Measurements from ENCODE around the gene SERINC4. TPM values are rescaled to one million over a fixed set of nuclear protein-coding genes. Genes with fewer than 3 reads are reported as not detected.

Gene SERINC4
- total RNA-seq, 1 donor from 2014 or later, result 0.46 TPM

DNA sequence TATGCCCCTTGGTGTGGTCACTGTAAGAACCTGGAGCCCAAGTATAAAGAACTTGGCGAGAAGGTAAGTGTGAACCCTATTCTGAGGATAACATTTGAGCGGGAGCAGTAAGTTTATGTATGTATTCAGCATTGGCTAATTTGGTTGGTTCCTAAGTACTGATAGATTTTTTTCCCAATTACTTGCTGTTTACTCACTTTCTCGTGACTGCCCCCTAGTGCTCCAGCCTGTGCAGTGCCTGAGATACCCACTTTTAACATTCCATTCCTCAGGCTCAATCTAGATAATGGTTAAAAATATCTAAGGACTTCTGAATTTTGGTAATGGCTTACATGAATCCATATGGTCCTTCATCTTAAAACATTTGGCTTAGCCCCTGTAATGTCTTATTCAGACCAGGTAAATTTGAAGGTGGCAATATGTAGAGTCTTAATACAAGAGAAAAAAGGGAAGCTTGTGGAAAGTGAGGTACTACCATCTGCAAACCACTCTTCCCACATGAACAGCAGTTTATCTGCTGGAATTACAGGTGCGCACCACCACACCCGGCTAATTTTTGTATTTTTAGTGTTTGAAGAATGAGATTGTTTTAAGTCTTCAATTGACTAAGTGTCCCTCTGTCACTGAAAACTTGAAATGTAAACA is 30.3 kb downstream of the SERINC4 start:
- Histone ChIP-seq H3K4me3 (ENCODE audit: low read depth, low read length) (no peak overlapping the region), H3K27me3 (ENCODE audit: control insufficient read depth, insufficient read depth, low read length) (no peaks in the 10 kb centered on the region), H3K36me3 (ENCODE audit: control insufficient read depth, insufficient read depth, low read length) (peaks cover 1% of the 10 kb centered on the region)
- DNase-seq (ENCODE audit: low read depth), result no peak
- TF ChIP-seq, protein P1, sequence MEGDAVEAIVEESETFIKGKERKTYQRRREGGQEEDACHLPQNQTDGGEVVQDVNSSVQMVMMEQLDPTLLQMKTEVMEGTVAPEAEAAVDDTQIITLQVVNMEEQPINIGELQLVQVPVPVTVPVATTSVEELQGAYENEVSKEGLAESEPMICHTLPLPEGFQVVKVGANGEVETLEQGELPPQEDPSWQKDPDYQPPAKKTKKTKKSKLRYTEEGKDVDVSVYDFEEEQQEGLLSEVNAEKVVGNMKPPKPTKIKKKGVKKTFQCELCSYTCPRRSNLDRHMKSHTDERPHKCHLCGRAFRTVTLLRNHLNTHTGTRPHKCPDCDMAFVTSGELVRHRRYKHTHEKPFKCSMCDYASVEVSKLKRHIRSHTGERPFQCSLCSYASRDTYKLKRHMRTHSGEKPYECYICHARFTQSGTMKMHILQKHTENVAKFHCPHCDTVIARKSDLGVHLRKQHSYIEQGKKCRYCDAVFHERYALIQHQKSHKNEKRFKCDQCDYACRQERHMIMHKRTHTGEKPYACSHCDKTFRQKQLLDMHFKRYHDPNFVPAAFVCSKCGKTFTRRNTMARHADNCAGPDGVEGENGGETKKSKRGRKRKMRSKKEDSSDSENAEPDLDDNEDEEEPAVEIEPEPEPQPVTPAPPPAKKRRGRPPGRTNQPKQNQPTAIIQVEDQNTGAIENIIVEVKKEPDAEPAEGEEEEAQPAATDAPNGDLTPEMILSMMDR (IDR thresholded peaks at IDR 0.05; ENCODE audit: insufficient read depth, low read length, poor library complexity, severe bottlenecking), result peak; percentile 90

DNA sequence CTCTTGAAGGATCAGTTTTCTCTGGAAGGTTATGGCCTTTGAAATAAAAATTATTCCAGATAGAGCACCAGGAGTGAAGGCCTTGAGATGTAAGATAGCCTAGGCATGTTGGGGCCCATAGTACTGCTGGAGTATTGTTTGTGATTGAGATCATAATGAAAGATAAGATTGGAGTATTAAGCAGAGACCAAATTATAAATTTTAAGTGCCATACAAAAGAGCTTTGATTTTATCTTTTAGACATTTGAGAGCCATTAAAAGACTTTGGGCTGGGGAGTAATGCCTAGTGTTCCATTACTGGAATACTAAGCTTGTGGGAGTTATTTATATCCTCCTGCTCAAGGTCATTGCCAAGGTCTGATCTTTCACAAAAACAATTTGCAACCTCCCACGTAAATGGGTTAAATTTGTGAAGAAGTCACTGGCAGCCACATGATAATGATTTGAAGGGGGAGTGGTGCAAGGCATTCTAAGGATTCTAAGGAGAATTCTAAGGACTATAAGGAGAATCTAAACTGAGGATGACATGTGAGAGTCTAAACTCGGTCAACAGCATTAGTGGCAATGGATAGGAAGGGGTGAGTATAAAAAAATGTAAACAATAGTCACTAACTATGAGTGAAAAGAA is 36.1 kb downstream of the SERINC4 start:
- Histone ChIP-seq H3K4me3 (ENCODE audit: low read depth, low read length) (no peak overlapping the region), H3K27me3 (ENCODE audit: control insufficient read depth, insufficient read depth, low read length) (no peaks in the 10 kb centered on the region), H3K36me3 (ENCODE audit: control insufficient read depth, insufficient read depth, low read length) (no peaks in the 10 kb centered on the region)
- DNase-seq (ENCODE audit: low read depth), result no peak
- TF ChIP-seq, protein P1 (IDR thresholded peaks at IDR 0.05; ENCODE audit: insufficient read depth, low read length, poor library complexity, severe bottlenecking), result no peak

DNA sequence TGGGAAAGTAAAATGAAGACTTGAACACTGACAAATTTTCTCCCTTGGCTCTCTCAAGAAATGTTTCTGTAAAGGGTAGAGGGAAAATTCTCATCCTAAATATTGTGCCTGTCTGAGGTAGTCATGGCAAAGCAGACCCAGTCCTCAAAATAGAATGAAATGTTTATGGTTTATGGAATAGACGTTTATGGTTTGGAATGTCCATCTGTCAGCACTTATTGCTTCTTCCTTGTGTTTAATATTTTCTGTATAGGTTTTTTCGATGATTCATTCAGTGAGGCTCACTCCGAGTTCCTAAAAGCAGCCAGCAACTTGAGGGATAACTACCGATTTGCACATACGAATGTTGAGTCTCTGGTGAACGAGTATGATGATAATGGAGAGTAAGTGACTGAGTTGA is 37.2 kb downstream of the SERINC4 start:
- no peaks in the 10 kb centered on the region for H3K27me3 ChIP-seq (ENCODE audit: control insufficient read depth, insufficient read depth, low read length)
- H3K4me3 ChIP-seq (ENCODE audit: low read depth, low read length), result no peak overlapping the region
- H3K36me3 ChIP-seq (ENCODE audit: control insufficient read depth, insufficient read depth, low read length), result no peaks in the 10 kb centered on the region
- TF ChIP-seq, protein P1 (IDR thresholded peaks at IDR 0.05; ENCODE audit: insufficient read depth, low read length, poor library complexity, severe bottlenecking), result no peak
- no peak for DNase-seq (ENCODE audit: low read depth)

DNA sequence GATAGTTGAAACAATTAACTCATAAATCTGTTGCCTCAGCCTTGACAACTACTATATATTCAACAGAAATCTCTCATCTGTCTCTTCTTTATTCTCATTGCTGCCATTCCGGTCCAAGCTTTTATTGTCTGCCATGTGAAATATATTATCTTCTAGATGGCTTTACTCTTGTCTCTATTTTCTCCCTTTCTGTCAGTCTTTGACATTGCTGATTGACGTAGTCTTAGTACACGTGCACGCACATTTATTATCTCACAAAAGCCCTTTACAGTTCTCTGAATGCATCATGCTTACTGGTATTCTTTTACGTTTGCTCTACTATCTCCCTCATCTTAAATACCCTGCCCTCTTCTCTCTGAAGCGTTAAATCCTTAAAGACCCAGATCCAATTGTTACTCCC is 48.1 kb downstream of the SERINC4 start:
- no peak for DNase-seq (ENCODE audit: low read depth)
- no peaks in the 10 kb centered on the region for H3K36me3 ChIP-seq (ENCODE audit: control insufficient read depth, insufficient read depth, low read length)

DNA sequence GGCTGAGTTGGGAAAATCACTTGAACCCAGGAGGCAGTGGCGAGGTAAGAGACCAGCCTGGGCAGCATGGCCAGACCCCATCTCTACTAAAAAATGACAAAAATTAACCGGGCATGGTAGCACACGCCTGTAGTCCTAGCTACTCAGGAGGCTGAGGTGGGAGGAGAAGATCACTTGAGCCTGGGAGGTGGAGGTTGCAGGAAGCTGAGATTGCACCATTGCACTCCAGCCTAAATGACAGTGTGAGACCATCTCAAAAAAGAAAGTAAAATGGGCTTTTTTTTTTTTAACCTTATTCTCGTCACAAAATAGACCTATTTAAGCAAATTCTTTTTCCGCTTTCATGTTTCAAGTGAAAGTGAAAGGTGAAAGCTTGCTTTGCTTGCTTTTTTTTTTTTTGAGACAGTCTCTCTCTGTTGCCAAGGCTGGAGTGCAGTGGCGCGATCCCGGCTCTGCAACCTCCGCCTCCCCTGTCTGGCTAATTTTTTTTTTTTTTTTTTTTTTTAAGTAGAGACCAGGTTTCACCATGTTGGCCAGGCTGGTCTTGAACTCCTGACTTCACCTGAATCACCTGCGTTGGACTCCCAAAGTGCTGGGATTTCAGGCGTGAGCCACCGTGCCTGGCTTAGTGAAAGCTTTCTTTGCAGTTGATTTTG is 50.2 kb downstream of the SERINC4 start:
- Histone ChIP-seq H3K27me3 (ENCODE audit: control insufficient read depth, insufficient read depth, low read length) (no peaks in the 10 kb centered on the region), H3K4me3 (ENCODE audit: low read depth, low read length) (no peak overlapping the region), H3K36me3 (ENCODE audit: control insufficient read depth, insufficient read depth, low read length) (no peaks in the 10 kb centered on the region)
- no peak for DNase-seq (ENCODE audit: low read depth)
- TF ChIP-seq, protein P1 (IDR thresholded peaks at IDR 0.05; ENCODE audit: insufficient read depth, low read length, poor library complexity, severe bottlenecking), result no peak

More for the DNA sequence above, 48.1 kb downstream of the SERINC4 start:
- Histone ChIP-seq H3K4me3 (ENCODE audit: low read depth, low read length) (no peak overlapping the region), H3K27me3 (ENCODE audit: control insufficient read depth, insufficient read depth, low read length) (no peaks in the 10 kb centered on the region)
- TF ChIP-seq, protein P1 (IDR thresholded peaks at IDR 0.05; ENCODE audit: insufficient read depth, low read length, poor library complexity, severe bottlenecking), result no peak
